ENCODE measurements around the gene GPC6. TPM values are rescaled to one million over a fixed set of nuclear protein-coding genes. Genes with fewer than 3 reads are reported as not detected.

The GPC6 gene
- total RNA-seq, 1 experiment from 2014 or later = 5.1 TPM

- no peak for DNase-seq (ENCODE audit: low spot score)
Observed at GRCh38 chr13:93561576-93562225, 335.1 kb downstream of the GPC6 start.

DNA sequence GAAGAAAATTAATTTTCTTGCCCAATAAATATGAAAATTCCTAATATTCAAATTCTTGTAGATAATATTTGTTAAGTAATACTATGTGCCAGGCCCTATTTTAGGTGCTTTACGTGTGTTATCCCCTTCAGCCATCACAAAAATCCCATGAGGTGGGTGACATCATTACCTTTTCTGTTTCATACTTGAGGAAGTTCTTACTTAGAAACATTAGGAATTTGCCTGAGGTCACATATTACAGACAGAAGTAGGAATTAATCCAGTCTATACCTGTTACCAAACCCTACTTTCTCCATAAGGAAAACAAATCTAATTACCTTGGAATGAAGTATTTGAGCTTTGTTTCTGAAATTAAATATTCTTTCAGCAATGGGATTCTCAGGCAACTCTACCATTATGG is 336.1 kb downstream of the GPC6 start:
- no peak for DNase-seq (ENCODE audit: low spot score)

GRCh38 chr13:93577105-93577504 is 350.5 kb downstream of the GPC6 start:
- no peak for DNase-seq (ENCODE audit: low spot score)

DNA sequence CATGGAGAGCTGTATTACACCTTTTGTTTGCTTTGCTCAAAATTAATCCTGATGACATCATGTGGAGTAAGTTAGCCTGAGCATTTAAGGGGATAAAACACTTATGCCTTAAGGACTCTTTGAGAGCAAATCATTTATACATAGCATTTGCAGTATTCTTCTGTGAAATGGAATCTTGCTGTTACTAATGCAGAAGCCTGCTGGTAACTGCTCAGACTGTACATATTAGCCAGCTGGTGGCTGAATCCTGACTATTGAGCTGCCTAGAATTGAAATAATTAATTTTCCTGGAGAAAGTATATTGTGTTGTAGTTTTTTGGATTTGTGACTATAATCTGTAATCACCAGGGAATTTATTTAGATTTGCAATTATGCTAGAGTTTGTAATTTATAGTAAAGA is 363.2 kb downstream of the GPC6 start:
- no peak for DNase-seq (ENCODE audit: low spot score)

DNA sequence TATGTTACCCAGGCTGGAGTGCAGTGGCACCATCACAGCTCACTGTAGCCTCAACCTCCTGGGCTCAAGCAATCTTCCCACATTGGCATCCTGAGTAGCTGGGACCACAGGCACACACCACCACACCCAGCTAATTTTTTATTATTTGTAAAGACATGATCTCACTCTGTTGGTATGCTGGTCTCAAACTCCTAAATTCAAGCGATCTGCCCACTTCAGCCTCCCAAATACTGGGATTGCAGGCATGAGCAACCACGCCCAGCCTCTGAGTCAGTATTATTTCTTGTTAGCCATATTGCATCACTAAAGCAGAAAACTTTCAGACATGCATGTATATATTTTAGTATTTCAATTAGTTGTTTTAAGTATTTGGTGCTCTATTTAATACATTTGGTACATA is 376.4 kb downstream of the GPC6 start:
- DNase-seq (ENCODE audit: low spot score) = peak; percentile 88

DNA sequence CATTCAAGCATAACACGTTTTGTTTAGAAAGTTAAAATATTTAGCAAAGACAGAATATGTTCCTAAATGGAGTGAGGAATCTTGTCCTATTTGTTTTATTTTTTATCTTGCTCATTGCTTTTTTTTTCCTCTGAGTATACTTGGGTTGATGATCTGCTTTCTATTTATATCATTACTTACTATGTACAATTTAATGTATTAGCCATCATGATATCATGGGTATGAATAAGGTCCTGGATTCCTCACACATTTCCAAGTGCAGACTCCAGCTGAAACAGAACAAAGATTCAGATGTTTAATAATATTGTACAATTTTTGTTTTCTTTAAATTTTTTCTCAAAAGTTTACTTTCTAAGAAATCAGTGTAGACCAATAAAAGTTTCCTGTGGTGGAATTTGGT is 388.2 kb downstream of the GPC6 start:
- no peak for DNase-seq (ENCODE audit: low spot score)

- no peak for DNase-seq (ENCODE audit: low spot score)
Observed at GRCh38 chr13:93620181-93620765, 393.7 kb downstream of the GPC6 start.

DNA sequence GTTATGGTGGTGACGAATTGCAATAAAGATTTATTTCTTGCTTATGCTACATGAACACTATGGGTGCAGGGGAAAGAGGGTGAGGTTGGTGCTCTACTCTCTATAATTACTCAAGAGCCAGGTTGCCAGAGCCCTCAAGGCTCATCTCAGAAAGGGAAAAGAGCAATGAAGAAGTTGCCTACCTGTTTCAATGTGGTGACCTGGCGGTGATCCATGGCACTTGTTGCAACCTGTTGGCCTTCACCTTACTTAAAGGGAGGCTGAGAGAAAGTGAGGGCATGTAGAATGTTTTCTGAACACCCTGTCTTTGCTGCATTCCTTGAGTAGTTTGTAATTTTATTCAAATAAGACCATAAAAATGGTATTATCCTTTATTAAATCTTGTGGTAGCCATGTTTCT is 394.4 kb downstream of the GPC6 start:
- no peak for DNase-seq (ENCODE audit: low spot score)

GRCh38 chr13:93621966-93622365 is 395.4 kb downstream of the GPC6 start:
- no peak for DNase-seq (ENCODE audit: low spot score)

DNA sequence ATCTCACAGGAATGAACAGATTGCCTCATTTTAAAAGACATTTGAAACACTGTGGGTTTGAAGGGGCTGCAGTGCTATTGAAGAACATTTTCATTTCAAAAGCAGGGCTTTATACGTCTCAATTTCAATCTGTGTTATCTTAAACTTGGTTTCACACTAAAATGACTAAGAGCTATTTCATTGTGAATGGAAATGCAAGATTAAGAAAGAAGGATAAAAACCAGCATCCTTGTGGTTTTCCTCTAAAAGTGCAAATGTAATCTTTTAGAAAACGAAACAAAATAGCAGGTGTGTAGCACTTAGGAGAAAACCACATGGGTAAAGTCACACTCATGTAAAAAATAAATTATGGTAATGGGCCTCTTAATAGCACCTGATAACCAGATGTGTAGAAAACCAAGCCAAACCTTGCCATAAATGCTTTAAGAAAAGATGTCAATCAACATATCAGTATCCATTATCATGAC is 397.7 kb downstream of the GPC6 start:
- DNase-seq (ENCODE audit: low spot score) = peak; percentile 5

- no peak for DNase-seq (ENCODE audit: low spot score)
Observed at GRCh38 chr13:93625536-93625935, 398.9 kb downstream of the GPC6 start.

- DNase-seq (ENCODE audit: low spot score) = no peak
Observed at GRCh38 chr13:93628136-93628797, 401.7 kb downstream of the GPC6 start.

GRCh38 chr13:93635616-93636032 is 409.0 kb downstream of the GPC6 start:
- no peak for DNase-seq (ENCODE audit: low spot score)

DNA sequence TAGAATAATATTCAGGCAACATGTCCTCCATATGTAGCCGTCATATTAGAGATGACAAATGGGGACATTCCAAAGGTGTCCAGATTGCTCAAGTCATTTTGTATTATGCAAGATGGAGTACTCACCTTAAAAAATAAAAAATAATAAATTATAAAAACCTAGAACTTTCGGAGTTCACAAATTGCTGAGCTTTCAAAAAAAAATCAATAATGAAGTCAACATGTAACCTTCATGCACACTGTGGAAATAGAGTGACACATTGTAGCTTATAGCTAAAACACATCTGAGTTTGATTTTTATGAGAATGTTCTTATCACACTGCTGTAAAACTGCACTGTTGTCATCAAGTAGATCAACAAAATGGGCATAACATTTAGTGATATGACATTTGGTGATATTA is 411.2 kb downstream of the GPC6 start:
- no peak for DNase-seq (ENCODE audit: low spot score)

DNA sequence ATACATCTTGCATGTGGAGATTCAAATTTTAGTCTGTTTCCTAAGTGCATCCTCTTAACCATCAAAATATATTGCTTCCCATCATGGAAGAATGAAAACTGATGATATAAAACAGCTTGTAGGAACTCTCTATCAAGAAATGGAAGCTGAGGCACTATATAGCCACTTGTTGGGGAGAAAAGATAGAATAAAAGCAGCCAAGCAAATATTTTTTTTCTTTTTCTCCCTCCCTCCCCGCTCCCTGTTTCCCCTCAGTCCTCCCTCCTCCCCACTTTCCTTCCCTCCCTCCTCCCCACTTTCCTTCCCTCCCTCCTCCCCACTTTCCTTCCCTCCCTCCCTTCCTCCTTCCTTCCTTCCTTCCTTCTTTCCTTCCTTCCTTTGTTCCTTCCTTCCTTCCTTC is 413.8 kb downstream of the GPC6 start:
- DNase-seq (ENCODE audit: low spot score) = no peak

DNA sequence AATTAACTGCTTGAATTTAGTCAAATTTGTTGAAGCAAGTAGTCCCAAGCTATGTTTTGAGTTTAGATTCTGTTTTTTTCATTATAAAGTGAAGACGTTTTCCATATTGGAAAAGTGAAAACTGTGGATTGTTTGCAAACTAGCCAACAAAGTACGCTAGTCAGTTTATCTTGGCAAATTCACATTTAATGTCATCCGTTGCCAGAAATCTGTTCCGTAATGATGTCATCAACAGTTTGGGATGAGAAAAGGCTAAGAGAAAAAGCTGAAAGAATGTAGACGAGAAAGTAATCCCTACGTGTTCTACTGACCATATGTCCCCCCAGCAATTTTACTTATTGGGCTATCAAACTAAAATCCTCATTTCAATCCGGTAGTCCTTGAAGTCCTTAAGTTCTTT is 419.6 kb downstream of the GPC6 start:
- DNase-seq (ENCODE audit: low spot score) = no peak

GRCh38 chr13:93649496-93649895 is 422.9 kb downstream of the GPC6 start:
- no peak for DNase-seq (ENCODE audit: low spot score)

DNA sequence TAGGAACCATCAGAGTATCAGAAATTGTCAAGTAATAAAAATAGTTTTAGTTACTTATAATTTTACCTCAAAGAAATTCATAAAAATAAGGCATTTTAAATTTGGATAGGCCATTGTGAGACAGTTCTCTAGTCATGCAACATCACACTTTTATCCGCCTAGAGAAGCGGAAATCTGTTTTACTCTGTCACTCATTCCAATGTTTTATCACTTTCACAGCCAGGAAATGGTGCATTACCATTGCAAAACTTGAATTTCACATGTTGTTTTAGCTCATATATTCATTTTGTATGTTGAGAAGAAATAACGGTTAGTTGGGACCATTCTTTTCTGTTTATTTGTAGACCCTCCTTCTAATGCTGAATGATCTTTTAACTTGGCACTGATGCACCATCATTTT is 427.2 kb downstream of the GPC6 start:
- DNase-seq (ENCODE audit: low spot score) = no peak

- DNase-seq (ENCODE audit: low spot score) = no peak
Observed at GRCh38 chr13:93655154-93655553, 428.5 kb downstream of the GPC6 start.

- DNase-seq (ENCODE audit: low spot score) = no peak
Observed at GRCh38 chr13:93660391-93661063, 433.9 kb downstream of the GPC6 start.

DNA sequence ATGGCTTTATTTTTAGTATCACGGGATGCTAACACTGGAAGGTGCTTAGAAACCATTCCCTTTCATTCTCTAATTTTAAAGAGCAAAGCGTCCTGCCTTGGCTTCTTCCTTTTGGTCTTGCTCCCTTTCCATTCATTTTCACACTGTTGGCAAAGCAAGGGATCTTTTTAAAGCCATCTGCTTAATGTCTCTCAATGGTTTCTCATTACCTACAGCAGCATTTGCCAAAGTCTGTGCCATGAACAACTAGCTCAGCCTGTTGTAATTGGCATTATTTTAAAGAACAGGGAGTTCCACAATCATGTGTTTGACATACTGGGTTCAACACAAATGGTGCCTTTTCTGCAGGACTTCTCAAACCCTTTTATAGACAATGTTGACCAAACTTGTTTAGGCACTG is 444.3 kb downstream of the GPC6 start:
- no peak for DNase-seq (ENCODE audit: low spot score)

GRCh38 chr13:93672996-93673395 is 446.4 kb downstream of the GPC6 start:
- no peak for DNase-seq (ENCODE audit: low spot score)

DNA sequence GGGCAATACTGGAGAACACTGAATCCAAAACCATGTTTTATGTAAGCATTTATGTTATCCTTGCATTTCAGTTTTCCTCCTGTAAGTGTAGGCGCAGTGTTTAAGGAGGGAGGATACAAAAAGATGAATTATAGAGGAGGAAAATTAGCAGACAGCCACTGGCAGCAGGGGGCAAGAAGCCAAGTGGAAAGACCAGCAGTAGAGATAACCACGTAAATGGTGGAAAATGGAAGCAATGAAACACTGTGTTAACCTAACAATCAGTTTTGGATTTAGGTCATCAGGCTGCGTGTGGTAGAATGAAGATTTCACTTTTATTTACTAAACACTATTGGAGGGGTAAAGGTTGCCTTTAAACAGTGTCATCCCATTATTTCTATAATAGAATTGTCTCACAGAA is 447.3 kb downstream of the GPC6 start:
- no peak for DNase-seq (ENCODE audit: low spot score)

All from A172 (cell line).